ENCODE measurements around the gene KCNQ2.

DNA sequence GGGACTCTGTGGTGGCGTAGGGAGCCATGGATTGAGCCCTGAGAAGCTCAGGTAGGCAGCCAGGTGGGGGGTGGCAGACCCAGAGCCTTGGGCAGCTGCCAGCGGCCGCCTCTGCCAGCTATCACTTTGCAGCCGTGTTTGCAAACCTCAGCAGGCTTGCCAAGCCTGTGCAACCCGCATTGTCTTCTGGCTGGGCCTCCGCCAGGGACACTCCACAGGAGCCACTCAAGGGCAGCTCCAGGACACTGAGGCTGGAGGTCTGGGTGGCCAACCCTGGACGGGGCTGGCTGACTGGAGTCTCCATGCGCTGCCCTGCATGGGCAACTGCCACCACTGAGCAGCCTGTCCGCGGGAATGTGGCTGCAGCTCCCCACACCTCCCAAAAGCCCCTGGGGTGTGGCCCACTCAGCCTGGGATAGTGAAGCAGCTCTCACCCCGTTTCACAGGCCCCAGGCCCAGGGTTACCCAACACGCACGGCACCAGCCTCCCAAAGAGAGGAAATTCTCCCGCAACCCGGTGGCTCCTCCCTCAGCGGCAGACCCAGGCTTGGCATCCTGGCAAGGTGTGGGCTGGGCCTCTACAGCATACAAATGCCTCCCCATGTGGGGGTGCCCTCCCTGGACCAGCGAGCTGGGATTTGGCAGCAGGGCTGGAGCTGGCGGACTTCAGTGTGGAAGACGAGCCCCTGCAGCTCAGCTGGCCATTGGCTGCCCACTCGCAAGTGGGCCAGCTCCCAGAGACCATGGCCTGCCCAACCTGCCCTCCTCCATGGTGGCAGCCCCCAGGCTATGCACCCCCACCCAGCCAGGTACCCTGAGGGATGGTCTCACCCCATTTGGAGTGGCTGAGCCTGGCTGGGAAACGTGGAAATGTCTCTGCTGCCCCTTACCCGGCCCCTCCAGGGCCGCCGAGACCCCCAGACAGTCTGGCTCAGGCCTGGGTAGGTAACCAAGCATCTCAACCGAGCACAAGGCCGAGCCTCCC is 114.2 kb downstream of the KCNQ2 start:
- TF ChIP-seq, protein P1, sequence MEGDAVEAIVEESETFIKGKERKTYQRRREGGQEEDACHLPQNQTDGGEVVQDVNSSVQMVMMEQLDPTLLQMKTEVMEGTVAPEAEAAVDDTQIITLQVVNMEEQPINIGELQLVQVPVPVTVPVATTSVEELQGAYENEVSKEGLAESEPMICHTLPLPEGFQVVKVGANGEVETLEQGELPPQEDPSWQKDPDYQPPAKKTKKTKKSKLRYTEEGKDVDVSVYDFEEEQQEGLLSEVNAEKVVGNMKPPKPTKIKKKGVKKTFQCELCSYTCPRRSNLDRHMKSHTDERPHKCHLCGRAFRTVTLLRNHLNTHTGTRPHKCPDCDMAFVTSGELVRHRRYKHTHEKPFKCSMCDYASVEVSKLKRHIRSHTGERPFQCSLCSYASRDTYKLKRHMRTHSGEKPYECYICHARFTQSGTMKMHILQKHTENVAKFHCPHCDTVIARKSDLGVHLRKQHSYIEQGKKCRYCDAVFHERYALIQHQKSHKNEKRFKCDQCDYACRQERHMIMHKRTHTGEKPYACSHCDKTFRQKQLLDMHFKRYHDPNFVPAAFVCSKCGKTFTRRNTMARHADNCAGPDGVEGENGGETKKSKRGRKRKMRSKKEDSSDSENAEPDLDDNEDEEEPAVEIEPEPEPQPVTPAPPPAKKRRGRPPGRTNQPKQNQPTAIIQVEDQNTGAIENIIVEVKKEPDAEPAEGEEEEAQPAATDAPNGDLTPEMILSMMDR (IDR thresholded peaks at IDR 0.05 in 8 of 11, conservative IDR thresholded peaks at IDR 0.05 in 3 of 11), result no peak
- TF ChIP-seq POLR2AphosphoS5 (IDR thresholded peaks at IDR 0.05), result no peak

Measured in spleen (tissue), 7 donors.